GM10847 (cell line): ENCODE measurements around the gene PET117.

Source experiments
- POLR2A ChIP-seq: IDR thresholded peaks from 2 replicates; pipeline ENCODE4 v1.6.1; 2011; ENCODE audit not compliant: insufficient read length; ENCODE audit errors: extremely low read depth

Gene PET117

GRCh38 chr20:18156045-18156444 lies 18.4 kb downstream of the PET117 start:
- no peak for TF ChIP-seq POLR2A

GRCh38 chr20:18164356-18164755 lies 26.7 kb downstream of the PET117 start:
- TF ChIP-seq POLR2A: no peak

GRCh38 chr20:18165553-18165952 lies 27.9 kb downstream of the PET117 start:
- no peak for TF ChIP-seq POLR2A

GRCh38 chr20:18166241-18166881 lies 28.7 kb downstream of the PET117 start:
- TF ChIP-seq POLR2A: no peak

- TF ChIP-seq POLR2A: no peak
Measured at GRCh38 chr20:18166950-18167349, 29.3 kb downstream of the PET117 start.

- TF ChIP-seq POLR2A: no peak
Measured at GRCh38 chr20:18172379-18172778, 34.7 kb downstream of the PET117 start.

GRCh38 chr20:18174906-18175683 lies 37.4 kb downstream of the PET117 start:
- no peak for TF ChIP-seq POLR2A

- TF ChIP-seq POLR2A: no peak
Measured at GRCh38 chr20:18176318-18176785, 38.7 kb downstream of the PET117 start.

- no peak for TF ChIP-seq POLR2A
Measured at GRCh38 chr20:18180815-18181214, 43.2 kb downstream of the PET117 start.

GRCh38 chr20:18187020-18187419 lies 49.4 kb downstream of the PET117 start:
- TF ChIP-seq POLR2A: no peak

GRCh38 chr20:18188434-18188833 lies 50.8 kb downstream of the PET117 start:
- no peak for TF ChIP-seq POLR2A

GRCh38 chr20:18190338-18191233 lies 52.9 kb downstream of the PET117 start:
- TF ChIP-seq POLR2A: no peak

GRCh38 chr20:18191306-18191705 lies 53.6 kb downstream of the PET117 start:
- no peak for TF ChIP-seq POLR2A
